NB4 (cell line): ENCODE measurements around the gene GALNT17.
"Not testable (repeated sequence)": the region's sequence is repeated elsewhere in the genome, so short reads cannot be mapped to it uniquely, and the experiment has no call there.

Experiments
- DNase-seq: peaks from one replicate; pipeline ENCODE4 v3.0.0; 2010; ENCODE audit warnings: low read depth
- H3K4me3 ChIP-seq: one replicate; pipeline ENCODE4 v1.5.1; 2011; ENCODE audit warnings: mild to moderate bottlenecking, low read depth, low read length, moderate library complexity
- MYC ChIP-seq: IDR thresholded peaks from 2 replicates; pipeline ENCODE4 v1.6.1; 2011; ENCODE audit warnings: low read depth, low read length
- POLR2A ChIP-seq: IDR thresholded peaks from 2 replicates; pipeline ENCODE4 v1.6.1; 2011; ENCODE audit warnings: mild to moderate bottlenecking; ENCODE audit not compliant: insufficient read length; ENCODE audit errors: extremely low read depth
- TF ChIP-seq, protein P1 (sequence below): IDR thresholded peaks from one replicate; pipeline ENCODE4 v1.5.1; 2012; ENCODE audit warnings: low read depth, low read length
- TF ChIP-seq, protein P2 (sequence below): IDR thresholded peaks from 2 replicates; pipeline ENCODE4 v1.6.1; 2011; ENCODE audit warnings: low read depth, low read length

GALNT17 gene

DNA sequence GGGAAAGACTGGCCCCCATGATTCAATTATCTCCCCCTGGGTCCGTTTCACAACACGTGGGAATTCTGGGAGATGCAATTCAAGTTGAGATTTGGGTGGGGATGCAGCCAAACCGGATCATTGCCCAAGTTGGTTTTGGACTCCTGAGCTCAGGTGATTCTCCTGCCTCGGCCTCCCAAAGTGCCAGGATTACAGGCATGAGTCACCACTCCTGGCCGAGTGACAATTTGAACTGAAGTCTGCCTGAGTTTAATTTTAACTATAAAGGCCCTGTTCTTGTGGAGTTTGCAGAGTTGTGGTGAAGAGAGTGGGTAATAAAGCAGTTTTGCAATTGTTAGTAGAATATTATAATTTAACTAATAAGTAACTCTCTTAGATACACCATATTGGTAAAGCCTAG lies 78.3 kb downstream of the GALNT17 start:
- DNase-seq: no peak
- TF ChIP-seq, protein P1, sequence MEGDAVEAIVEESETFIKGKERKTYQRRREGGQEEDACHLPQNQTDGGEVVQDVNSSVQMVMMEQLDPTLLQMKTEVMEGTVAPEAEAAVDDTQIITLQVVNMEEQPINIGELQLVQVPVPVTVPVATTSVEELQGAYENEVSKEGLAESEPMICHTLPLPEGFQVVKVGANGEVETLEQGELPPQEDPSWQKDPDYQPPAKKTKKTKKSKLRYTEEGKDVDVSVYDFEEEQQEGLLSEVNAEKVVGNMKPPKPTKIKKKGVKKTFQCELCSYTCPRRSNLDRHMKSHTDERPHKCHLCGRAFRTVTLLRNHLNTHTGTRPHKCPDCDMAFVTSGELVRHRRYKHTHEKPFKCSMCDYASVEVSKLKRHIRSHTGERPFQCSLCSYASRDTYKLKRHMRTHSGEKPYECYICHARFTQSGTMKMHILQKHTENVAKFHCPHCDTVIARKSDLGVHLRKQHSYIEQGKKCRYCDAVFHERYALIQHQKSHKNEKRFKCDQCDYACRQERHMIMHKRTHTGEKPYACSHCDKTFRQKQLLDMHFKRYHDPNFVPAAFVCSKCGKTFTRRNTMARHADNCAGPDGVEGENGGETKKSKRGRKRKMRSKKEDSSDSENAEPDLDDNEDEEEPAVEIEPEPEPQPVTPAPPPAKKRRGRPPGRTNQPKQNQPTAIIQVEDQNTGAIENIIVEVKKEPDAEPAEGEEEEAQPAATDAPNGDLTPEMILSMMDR: no peak
- no peak for TF ChIP-seq MYC
- no peak for TF ChIP-seq POLR2A
- TF ChIP-seq, protein P2, sequence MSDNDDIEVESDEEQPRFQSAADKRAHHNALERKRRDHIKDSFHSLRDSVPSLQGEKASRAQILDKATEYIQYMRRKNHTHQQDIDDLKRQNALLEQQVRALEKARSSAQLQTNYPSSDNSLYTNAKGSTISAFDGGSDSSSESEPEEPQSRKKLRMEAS: no peak
- H3K4me3 ChIP-seq: no peak overlapping the region

DNA sequence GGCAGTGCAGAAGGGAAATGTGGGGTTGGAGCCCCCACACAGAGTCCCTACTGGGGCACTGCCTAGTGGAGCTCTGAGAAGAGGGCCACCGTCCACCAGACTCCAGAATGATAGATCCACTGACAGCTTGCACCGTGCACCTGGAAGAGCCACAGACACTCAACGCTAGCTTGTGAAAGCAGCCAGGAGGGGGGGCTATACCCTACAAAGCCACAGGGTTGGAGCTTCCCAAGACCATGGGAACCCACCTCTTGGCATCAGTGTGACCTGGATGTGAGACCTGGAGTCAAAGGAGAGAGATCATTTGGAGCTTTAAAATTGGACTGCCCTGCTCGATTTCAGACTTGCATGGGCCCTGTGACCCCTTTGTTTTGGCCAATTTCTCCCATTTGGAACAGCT lies 80.5 kb downstream of the GALNT17 start:
- H3K4me3 ChIP-seq, DNase-seq: not testable (repeated sequence)

DNA sequence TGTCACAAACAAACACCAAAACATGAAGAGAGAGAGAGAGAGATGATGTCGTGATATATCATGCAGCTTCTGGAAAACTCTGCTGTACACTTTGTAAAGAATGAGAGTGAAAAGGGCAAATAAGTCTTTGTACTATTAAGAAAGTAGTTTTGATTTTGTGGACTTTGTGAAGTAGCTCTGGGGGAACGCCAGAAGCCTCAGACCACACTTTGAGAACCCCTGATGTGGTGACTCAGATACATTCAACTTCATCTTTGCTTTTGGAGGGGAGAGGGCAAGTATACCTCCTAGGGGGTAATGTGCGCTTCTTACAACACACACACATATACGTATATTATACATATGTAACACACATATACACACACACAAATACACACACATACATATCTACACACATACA lies 84.3 kb downstream of the GALNT17 start:
- no peak for TF ChIP-seq POLR2A
- TF ChIP-seq, protein P1: no peak
- no peak overlapping the region for H3K4me3 ChIP-seq
- no peak for DNase-seq

DNA sequence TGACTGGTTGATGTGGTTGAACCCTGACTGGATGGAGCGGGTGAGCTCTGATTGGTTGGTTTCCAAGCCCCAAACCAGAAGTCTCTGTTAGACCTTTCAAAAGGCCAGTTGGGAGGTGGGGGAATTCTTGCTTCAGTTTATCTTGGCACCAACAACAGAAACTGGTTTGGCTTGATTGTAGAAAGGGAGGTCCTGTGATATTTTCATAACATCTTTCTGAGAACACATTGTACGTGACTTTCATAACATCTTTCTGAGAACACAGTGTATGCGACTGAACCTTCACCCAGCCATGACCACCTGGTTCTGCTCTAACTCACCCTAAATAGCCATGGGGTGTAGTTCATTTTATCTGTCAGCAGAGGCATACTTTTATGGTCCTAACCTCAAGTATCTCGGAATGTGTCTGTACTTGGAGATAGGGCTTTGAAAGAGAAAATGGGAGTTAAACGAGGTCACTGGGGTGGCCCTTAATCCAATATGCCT lies 88.3 kb downstream of the GALNT17 start:
- DNase-seq: no peak
- no peak for TF ChIP-seq POLR2A
- TF ChIP-seq, protein P2: no peak
- TF ChIP-seq, protein P1: no peak
- no peak for TF ChIP-seq MYC

DNA sequence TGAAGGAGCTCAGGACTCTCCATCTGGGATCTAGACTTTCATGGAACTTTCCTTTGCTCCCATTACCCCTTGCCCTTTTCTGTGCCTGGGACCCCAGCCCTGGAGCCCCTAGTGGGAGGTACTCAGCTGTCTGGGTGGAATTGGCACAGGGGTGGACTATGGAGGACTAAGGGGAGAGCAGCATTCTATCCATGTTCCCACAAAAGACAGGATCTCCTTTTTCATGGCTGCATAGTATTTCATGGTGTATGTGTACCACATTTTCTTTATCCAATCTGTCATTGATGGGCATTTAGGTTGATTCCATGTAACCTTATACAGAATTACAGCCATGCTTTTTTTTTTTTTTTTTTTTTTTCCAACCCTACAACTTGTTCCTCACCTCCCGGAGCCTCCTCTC lies 89.1 kb downstream of the GALNT17 start:
- TF ChIP-seq MYC: no peak
- TF ChIP-seq, protein P1: no peak
- TF ChIP-seq POLR2A: no peak
- TF ChIP-seq, protein P2: no peak
- H3K4me3 ChIP-seq: no peak overlapping the region
- DNase-seq: no peak

More for the DNA sequence above, 88.3 kb downstream of the GALNT17 start:
- H3K4me3 ChIP-seq: no peak overlapping the region

DNA sequence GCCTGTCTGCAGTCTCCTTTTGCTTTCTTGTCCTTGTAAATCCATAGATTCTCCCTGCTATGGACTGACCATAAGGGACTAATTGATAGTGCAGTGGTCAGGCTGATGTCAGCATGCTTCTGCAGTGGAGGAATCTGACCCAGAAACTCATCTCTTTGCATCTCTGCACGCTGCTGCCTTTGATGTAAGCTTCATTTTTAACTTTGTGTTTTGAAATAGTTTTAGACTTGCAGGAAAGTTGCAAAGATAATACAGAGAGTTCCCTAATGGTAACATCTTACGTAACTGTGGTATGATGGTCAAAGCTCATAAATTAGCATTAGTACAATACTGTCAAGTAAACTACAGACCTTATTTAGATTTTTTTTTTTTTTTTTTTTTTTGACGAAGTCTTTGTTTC lies 89.6 kb downstream of the GALNT17 start:
- no peak overlapping the region for H3K4me3 ChIP-seq
- TF ChIP-seq, protein P1: no peak
- TF ChIP-seq MYC (no peak), POLR2A (no peak)
- TF ChIP-seq, protein P2: no peak
- DNase-seq: peak; percentile 8
